GM18867 (cell line): ENCODE data around the gene FOXS1.

ENCODE experiments used
- ATAC-seq: cut with Tn5 transposase; IDR thresholded peaks from one replicate; pipeline ENCODE4 v1.9.1; 2021; ENCODE audit warnings: mild to moderate bottlenecking, moderate library complexity; ENCODE audit not compliant: unreplicated experiment

Gene FOXS1

DNA sequence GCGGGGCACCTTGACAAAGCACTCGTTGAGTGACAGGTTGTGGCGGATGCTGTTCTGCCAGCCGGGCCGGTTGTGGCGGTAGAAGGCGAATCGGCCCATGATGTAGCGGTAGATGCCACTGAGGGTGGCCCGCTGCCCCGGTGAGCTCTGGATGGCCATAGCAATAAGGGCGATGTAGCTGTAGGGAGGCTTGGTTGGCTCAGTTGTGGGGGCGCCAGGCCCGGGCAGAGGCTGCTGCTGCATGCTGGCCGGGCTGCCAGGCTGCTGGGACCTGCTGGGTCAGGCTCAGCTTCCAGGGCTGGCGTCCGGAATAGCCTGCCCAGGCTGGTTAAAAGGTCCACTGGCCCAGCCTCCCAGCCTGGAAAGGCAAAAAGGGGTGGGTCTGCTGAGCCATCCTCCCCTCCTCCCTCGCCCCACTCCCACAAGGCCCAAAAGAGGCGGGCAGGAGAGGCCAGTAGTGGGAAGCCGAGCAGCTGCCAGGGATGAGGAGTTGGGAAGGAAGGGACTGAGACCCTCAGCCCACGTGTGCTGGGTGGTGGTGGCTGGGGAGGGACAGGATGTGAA lies at the start of gene FOXS1:
Gene FOXS1 (minus strand): TSS at position 305 of the 564 bp plus-strand sequence. CDS start 62 bp downstream, at position 243.
- ATAC-seq = no peak

- no peak for ATAC-seq
These were observed 45.2 kb upstream of the FOXS1 start for GRCh38 chr20:31890646-31891045.

- ATAC-seq = no peak
These were observed 38.4 kb upstream of the FOXS1 start for GRCh38 chr20:31883829-31884228.

DNA sequence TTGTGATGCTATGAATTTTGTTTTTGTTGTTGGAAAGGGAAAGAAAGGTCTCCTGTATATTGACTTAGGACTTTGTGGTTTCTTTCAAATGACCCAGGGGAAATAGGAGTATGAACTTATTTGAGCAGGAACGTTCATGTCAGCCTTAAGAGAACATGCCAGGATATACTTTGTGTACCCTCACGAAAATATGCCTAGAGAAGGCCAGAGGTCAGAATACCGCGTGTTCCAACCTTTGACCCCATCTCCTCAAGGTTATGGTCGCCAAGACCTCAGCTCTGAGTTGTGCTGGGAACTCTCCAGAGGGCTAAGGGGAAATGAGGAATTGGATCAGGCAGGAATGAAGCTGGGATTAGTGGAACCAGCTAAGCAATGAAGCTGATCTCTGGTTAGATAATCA lies 36.5 kb upstream of the FOXS1 start:
- no peak for ATAC-seq

DNA sequence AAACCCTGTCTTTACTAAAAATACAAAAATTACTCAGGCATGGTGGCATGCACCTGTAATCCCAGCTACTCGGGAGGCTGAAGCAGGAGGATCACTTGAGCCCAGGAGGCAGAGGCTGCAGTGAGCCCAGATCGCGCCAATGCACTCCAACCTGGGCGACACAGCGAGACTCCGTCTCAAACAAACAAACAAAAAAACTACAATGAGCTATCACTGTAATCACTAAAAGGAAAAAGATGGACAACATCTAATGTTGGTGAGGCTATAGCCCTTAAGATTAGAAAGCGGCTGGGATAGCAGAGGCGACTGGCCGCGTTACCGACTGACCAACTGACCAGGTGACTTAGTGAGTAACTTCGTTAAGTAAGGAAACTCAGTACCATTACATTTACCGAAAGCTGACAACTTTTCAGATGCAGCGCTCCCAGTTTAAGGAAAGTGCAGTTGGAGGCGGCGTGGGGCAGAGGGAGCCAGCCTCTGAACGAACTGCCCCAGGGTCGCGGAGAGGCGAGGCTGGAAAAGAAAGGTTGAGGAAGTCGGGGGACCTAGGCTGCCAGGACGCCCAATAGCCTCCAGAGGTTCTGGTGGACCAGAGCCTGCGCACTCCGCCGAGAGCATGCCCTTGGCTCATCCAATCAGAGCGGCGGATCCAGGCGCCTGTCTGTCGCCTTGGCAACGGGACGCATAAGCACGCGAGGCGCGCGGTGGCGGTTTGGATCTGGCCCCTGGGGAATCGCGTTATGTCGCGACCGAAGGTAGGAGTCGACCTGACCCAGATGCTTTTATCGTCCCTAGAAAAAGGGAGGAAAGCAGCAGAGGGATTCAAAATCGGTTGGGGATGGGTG lies 34.0 kb upstream of the FOXS1 start:
- ATAC-seq = peak; percentile 92

DNA sequence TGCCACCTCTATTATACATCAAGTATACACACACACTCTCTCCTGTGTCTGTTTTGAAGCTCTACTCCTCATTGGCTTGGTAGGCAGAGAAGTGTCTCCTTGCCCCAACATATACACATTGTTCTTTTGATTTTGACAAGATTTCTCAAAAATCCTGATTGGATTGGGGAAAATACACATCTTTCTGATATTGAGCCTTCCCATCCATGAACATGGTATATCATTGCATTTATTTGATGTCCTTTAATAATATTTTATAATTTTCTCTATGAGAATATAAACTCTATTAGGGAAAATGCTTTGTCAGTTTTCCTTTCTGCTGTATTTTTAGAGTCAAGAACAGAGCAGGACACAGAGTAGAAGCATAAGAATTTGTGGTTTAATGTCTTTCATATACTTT lies 32.3 kb upstream of the FOXS1 start:
- no peak for ATAC-seq

DNA sequence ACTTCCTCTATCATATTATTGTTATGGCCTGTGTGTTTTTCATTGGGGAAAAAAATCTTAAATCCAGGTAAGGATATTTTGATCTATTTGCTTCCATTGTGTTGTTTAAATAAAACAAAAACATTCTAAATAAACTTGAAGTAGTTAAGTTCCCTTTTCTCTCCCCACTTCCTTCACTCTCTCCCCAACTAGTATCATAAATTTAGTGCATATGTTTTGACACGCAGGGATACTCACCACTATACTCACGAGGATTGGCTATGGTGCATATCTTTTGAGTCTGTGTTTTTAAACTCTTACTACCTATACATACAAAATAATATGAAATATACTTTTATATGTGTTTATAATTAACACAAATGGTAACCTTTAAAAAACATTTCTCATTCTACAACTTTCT lies 30.3 kb upstream of the FOXS1 start:
- ATAC-seq = no peak

GRCh38 chr20:31872406-31872805 lies 27.0 kb upstream of the FOXS1 start:
- ATAC-seq = no peak

- no peak for ATAC-seq
These were observed 26.2 kb upstream of the FOXS1 start for GRCh38 chr20:31871618-31871954.

DNA sequence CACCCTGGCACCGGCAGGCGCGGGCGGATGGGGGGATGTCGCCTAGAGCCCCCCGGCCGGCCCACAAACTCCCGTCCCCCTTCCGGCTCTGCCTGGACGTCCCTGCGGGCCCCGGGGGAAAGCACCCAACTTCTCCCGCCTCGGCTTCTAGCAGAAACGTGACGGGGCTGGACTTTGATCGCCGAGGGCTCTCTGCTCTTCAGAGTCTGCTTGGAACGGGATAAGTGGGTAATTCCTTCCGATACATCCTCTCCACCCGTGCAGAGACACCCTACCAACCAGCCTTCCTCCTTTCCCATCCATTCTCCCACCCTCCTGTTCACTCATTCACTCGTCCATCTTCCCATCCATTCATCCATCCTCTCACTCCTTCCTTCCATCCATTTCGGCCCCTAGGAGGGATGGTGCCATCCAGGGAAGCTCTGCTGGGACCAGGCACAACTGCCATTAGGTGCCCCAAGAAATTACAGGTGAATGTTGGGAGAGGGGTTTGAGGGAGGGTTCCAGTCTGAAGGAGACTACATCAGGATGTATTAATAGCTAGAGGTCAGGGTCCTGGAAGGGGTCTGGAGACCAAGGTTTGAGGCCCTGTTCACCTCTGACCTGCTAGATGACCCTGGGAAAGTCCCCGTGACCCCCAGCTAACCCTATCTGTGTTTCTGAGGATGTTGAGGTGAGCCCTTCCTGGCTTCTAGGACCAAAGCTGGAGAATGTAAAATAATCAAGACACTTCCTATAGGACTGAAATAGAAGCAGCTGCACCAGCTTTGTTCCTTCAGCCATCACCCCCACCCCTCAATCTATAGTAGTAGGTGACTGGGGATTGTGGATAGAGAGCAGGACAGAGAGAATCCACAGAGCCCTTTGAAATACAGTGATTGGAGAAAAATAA lies 25.6 kb upstream of the FOXS1 start:
- no peak for ATAC-seq

- no peak for ATAC-seq
These were observed 24.7 kb upstream of the FOXS1 start, which contains the start of the genes DUSP15 and TTLL9 for GRCh38 chr20:31869942-31870725. Gene DUSP15, minus strand, starts transcription at chr20:31870527. Its CDS starts 190 bp downstream, at chr20:31870337. Gene TTLL9, plus strand, starts transcription at chr20:31870634. Its CDS starts 493 bp downstream, at chr20:31871127.

DNA sequence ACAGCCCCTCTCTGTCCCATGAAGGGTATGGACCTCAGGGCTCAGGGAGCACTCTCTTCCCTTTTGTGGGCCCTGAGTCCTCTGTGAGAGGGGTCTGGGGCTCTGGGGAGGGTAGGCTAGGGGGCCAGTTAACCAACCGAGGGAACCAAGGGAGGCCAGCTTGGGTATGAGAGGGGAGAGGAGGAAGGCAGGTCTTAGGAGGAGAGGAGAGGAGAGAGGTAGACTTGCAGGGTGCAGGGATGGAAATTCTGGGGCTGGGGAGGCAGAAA lies 24.2 kb upstream of the FOXS1 start:
- no peak for ATAC-seq

GRCh38 chr20:31868853-31869672 lies 23.7 kb upstream of the FOXS1 start:
- no peak for ATAC-seq

- ATAC-seq = no peak
These were observed 20.8 kb upstream of the FOXS1 start for GRCh38 chr20:31866221-31866620.

- no peak for ATAC-seq
These were observed 19.4 kb upstream of the FOXS1 start for GRCh38 chr20:31864521-31865400.

DNA sequence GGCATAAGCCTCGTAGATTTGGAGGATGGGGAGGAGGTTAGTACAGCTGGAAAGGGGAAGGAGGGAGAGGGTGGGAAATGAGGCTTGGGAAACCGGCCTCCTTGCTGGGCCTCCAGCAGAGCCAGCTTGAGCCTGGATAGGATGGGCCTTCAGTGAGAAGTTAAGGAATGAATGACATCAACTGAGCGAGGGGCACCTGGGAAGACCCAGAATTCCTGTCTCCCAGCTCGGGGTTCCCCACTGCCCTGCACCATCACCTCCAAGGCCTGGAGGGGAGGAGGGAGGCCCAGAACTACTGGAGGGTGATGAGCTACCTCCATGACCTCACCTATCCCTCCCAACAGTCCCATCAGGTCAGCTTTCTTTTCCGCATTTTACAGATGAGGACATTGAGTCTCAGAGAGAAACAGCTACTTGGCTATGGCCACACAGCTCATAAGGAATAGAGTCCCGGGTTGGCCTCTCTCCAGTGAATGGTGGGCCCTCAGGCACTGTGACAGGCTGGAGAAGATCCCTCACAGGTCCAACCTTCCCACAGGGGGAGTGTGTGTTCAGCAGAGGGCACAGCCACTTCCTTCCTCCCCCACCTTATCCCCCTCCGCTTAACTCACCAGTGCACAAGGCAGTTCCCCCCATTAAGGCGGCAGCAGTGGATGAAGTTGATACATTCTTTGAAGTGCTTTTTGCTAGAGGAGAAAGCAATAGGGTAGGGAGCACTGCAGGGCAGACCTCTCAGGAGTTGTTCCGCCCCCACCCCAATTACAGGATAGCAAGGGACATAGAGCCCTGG lies 18.1 kb upstream of the FOXS1 start:
- no peak for ATAC-seq

DNA sequence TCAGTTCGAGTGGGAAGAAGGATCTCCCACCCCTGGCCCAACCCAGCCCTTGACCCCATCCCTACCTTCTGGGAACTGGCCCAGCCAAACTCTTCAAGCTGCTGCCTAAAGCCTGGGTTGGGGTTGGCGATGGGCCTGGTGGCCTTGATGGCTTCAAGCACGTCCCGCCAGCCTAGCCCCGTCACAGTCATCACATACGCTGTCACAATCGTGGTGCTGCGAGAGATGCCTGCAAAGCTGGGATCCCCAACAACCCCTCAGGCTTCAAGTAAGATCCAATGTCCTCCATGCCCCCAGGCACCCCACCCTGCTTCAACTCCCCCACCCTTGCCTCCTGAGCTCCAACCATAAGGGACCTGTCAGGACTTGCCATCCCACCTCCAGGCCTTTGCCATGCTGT lies 17.1 kb upstream of the FOXS1 start:
- no peak for ATAC-seq

DNA sequence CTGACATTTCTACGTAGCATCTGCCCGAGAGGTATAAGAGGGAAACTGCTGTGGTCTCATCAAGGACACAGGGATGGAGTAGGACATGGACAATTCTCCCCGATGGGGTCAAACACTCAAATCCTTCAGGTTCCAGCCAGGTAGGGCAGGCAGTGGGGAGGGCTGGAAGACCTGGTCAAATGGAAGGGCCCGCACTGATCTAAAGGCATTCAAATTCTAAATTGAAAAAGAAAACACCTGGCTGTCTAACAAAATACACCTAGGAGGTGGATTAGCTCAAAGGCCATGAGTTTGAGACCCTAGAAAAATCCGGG lies 16.7 kb upstream of the FOXS1 start:
- no peak for ATAC-seq
